ENCODE results near the gene PPP2R5B.
"Not testable (repeated sequence)": the region's sequence is repeated elsewhere in the genome, so short reads cannot be mapped to it uniquely, and the experiment has no call there.

Gene PPP2R5B

GRCh38 chr11:64933213-64933934 lies 8.9 kb downstream of the PPP2R5B start:
- DNase-seq: no peak

GRCh38 chr11:64933935-64934681 lies 9.6 kb downstream of the PPP2R5B start:
- DNase-seq: no peak

GRCh38 chr11:64934682-64935358 lies 10.3 kb downstream of the PPP2R5B start:
- DNase-seq: no peak

DNA sequence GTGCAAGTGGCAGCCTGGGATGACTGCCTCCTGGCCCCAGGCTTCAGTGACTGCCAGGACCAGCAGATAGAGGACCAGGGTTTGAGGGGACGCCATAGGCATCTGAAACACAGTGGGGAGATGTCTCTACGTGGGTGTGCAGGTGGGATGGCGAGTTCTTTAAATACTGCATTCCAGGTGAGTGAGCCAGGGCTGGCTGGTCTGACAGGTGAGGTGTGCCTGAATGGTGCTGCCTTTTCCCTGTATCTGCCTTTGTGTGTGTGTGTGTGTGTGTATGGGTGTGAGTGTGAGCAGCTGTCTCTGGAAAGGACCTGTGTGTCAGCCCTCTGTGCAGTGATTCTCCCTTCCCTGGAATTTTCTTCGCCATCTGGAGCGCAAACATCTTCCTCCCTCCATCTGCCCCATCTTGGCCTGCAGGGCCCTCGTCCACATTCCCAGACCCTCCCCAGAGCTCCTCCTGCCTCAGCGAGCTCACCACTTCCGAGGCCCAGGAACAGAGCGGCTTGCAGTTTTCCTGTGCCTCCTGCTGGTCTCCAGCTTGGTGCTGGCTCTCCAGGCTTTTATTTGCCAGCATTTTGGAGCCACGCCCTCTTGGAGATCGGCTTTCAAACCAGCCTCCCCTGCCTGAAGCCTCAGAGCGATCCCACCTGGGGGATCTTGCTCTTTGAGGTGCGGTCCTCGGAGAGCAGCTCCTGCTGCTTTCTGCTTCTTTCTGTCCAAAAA lies 11.0 kb downstream of the PPP2R5B start, which contains the start of gene GPHA2:
GPHA2 (minus strand) TSS at position 535 of the 723 bp plus-strand sequence; CDS start at position 102, 433 bp downstream.
- DNase-seq: no peak

DNA sequence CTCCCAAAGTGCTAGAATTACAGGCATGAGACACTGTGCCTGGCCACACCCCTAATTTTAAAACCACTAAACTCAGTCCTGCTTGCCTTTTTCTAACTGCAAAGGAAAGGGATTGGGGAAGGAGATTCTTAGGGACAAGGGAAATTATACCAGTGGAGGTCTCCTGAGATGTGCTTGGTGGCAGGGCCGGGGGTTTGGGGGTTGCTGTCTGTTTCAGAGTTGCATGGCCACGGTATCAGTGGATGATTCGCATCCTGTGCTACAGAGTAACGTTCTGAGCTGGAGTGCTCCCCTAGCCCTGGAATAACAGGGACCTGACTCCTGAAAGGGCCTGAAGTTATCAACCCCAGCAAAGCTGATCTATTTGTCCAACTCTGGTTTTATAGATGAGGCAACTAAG lies 12.1 kb downstream of the PPP2R5B start:
- DNase-seq: no peak

DNA sequence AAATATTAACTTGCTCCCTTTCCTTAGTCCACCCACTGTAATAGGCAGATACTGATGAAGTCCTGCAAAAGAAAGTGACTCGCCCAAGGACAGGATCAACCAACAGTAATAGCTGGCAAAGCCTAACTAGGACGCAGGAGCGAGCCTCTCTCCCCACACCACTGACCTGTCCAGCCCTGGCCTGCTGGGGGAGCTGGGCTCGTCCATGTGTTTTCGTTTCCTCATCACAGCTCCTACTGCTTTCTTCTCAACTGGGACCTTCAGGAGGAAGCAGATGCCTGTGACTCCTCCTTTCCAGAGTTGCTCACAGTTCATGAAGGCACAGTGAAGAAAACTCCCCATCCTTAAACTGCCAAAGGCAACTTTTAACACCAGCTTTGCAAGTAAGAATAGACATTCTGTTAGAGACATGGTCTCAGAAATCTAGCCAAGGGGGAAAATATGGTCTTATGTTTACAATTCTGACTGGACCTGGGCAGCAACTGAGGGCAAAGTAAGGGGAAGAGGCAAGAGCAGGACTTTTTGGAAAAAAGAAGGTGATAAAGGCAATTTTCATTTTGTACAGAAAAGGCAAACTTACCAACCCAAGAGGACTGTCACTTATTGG lies 22.8 kb downstream of the PPP2R5B start:
- no peak for DNase-seq

- DNase-seq: no peak
Observed at GRCh38 chr11:64951529-64951928, 27.0 kb downstream of the PPP2R5B start.

GRCh38 chr11:64954201-64954600 lies 29.7 kb downstream of the PPP2R5B start:
- DNase-seq: no peak

- no peak for DNase-seq
Observed at GRCh38 chr11:64959498-64959897, 35.0 kb downstream of the PPP2R5B start.

- DNase-seq: no peak
Observed at GRCh38 chr11:64960719-64961118, 36.2 kb downstream of the PPP2R5B start.

DNA sequence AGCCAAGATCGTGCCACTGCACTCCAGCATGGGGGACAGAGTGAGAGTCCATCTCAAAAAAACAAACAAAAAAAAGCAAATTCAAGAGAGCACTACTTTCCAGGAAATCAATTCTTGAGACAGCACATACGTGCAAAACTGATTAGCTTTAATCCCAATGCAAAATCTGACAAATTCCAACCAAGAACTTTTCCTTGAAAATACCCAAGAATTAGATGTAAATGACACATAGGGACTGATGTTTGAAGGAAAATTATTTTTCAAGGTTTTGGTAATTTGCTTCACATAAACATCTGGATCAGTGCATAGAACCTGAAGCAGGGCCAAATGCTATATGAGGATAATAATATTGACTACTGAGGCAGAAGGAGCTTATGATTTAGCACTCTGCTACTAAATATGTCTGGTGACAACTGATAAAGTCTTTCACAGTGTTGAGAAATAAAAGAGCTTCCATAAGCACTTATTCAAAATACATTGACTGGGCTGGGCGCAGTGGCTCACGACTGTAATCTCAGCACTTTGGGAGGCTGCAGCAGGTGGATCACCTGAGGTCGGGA lies 38.7 kb downstream of the PPP2R5B start:
- no peak for DNase-seq

DNA sequence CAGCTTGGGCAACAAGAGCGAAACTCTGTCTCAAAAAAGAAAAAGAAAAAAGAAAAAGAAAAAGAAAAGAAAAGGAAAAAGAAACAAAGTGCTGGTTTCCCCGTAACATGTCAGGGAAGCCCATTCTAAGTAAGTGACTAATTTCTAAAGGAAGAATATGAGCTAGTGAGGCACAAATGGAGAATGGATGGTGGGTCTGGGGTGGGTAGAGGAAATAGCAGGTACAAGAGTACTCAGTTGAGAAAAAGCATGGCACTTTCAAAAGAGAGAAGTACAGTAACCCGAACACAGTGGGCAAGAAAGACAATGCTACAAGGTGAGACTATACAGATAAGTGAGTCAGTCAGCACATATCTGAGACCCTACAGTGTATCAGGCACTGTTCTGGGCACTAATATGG lies 42.9 kb downstream of the PPP2R5B start:
- DNase-seq: no peak

DNA sequence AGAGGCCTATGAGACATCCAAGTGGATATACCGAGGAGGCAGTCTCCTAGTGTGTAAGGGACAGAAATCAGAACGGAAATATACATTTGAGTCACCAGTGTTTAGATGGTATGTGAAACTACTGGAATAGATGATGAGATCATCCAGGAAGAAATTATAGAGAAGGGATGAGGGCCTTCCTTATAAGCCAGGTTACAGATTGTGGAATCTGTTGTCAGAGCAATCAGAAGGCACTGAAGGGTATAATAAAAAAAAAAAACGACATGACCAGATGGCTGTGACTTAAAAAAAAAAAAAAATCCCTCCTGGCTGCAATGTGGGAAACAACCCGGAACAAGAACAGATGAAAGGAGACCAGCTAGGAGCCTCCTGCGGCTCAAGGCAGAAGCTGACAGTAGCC lies 44.7 kb downstream of the PPP2R5B start:
- DNase-seq: no peak

- DNase-seq: no peak
Observed at GRCh38 chr11:64970731-64971151, 46.3 kb downstream of the PPP2R5B start.

GRCh38 chr11:64971421-64972233 lies 47.1 kb downstream of the PPP2R5B start, which contains the start of gene MAJIN:
Gene MAJIN, minus strand, starts transcription at chr11:64972108. Its CDS starts 12,703 bp downstream, at chr11:64959405.
- DNase-seq: peak; percentile 90

DNA sequence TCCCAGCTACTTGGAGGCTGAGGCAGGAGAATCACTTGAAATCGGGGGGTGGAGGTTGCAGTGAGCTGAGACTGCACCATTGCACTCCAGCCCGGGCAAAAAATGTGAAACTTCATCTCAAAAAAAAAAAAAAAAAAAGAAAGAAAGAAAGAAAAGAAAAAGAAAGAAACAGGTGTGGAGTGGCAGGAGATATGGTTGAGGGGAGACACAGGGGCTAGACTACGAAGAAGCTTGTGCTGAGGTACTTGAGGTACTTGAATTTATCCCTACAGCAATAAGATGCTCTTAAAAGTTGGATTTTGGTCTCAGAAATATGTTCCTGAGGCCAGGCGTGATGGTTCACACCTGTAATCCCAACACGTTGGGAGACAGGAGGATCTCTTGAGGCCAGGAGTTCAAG lies 49.6 kb downstream of the PPP2R5B start:
- no peak for DNase-seq

DNA sequence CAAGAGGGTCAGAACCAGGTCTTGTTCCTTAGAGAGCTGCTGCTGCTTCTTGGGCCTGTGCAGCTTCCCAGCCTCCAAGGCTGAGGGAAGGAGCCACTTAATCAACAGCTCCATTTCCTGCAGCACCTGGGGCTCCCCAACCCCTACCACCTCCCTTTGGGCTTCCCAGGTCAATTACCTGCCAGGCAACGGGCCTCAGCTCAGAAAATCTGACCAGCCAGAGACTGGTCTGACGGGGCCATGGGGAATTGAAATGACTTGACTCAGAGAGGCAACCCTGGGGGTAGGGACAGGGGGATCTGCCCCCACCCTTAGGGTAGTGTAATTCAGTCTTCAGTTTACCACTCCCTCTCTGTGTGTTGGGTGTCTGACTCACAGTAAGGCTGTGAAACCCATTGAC lies 52.2 kb downstream of the PPP2R5B start:
- no peak for DNase-seq

- DNase-seq: not testable (repeated sequence)
Observed at GRCh38 chr11:64983339-64983738, 58.9 kb downstream of the PPP2R5B start.
